ENCODE results near the gene MAP4.
"Not testable (repeated sequence)": the region's sequence is repeated elsewhere in the genome, so short reads cannot be mapped to it uniquely, and the experiment has no call there.

Gene MAP4

GRCh38 chr3:47897954-47898353, 118.3 kb downstream of the MAP4 start:
- DNase-seq (ENCODE audit: low read depth in 2 of 2) = no peak

- DNase-seq (ENCODE audit: low read depth in 2 of 2) = no peak
Measured at GRCh38 chr3:47896736-47897135, 119.5 kb downstream of the MAP4 start.

GRCh38 chr3:47895241-47895640, 121.0 kb downstream of the MAP4 start:
- no peak for DNase-seq (ENCODE audit: low read depth in 2 of 2)

GRCh38 chr3:47892286-47893040, 123.8 kb downstream of the MAP4 start:
- DNase-seq (ENCODE audit: low read depth in 2 of 2) = no peak

- DNase-seq (ENCODE audit: low read depth in 2 of 2) = no peak
Measured at GRCh38 chr3:47891613-47892005, 124.6 kb downstream of the MAP4 start.

- DNase-seq (ENCODE audit: low read depth in 2 of 2) = no peak
Measured at GRCh38 chr3:47890828-47891612, 125.2 kb downstream of the MAP4 start.

- DNase-seq (ENCODE audit: low read depth in 2 of 2) = no peak
Measured at GRCh38 chr3:47890126-47890827, 125.9 kb downstream of the MAP4 start.

- no peak for DNase-seq (ENCODE audit: low read depth in 2 of 2)
Measured at GRCh38 chr3:47888986-47889757, 127.0 kb downstream of the MAP4 start.

GRCh38 chr3:47887991-47888390, 128.2 kb downstream of the MAP4 start:
- not testable (repeated sequence) for DNase-seq (ENCODE audit: low read depth in 2 of 2)

- DNase-seq (ENCODE audit: low read depth in 2 of 2) = no peak
Measured at GRCh38 chr3:47885168-47885567, 131.0 kb downstream of the MAP4 start.

GRCh38 chr3:47884603-47885002, 131.6 kb downstream of the MAP4 start:
- no peak for DNase-seq (ENCODE audit: low read depth in 2 of 2)

- no peak for DNase-seq (ENCODE audit: low read depth in 2 of 2)
Measured at GRCh38 chr3:47882338-47882737, 133.9 kb downstream of the MAP4 start.

GRCh38 chr3:47877719-47878118, 138.5 kb downstream of the MAP4 start:
- DNase-seq (ENCODE audit: low read depth in 2 of 2) = no peak

GRCh38 chr3:47877290-47877689, 138.9 kb downstream of the MAP4 start:
- no peak for DNase-seq (ENCODE audit: low read depth in 2 of 2)

- DNase-seq (ENCODE audit: low read depth in 2 of 2) = no peak
Measured at GRCh38 chr3:47874913-47875312, 141.3 kb downstream of the MAP4 start.

GRCh38 chr3:47874438-47874837, 141.8 kb downstream of the MAP4 start:
- DNase-seq (ENCODE audit: low read depth in 2 of 2) = no peak

- DNase-seq (ENCODE audit: low read depth in 2 of 2) = no peak
Measured at GRCh38 chr3:47872916-47873315, 143.3 kb downstream of the MAP4 start.

- no peak for DNase-seq (ENCODE audit: low read depth in 2 of 2)
Measured at GRCh38 chr3:47871389-47871788, 144.8 kb downstream of the MAP4 start.

GRCh38 chr3:47870702-47871260, 145.4 kb downstream of the MAP4 start:
- DNase-seq (ENCODE audit: low read depth in 2 of 2) = no peak

- no peak for DNase-seq (ENCODE audit: low read depth in 2 of 2)
Measured at GRCh38 chr3:47870156-47870555, 146.1 kb downstream of the MAP4 start.

GRCh38 chr3:47868306-47868705, 147.9 kb downstream of the MAP4 start:
- DNase-seq (ENCODE audit: low read depth in 2 of 2) = no peak

Data from stimulated activated CD8-positive, alpha-beta memory T cell treated with anti-CD3 and anti-CD28 coated beads, Interleukin-2, amount 100 ng/mL, for 48 hours (primary cell).